SU-DHL-6 (cell line): ENCODE results near the gene PPP1R12C.
"Not testable (repeated sequence)": the region's sequence is repeated elsewhere in the genome, so short reads cannot be mapped to it uniquely, and the experiment has no call there.

Experiments
- EZH2phosphoT487 ChIP-seq: fragments of 200-600 bp; sonication (generic), shearing (Covaris generic); conservative IDR thresholded peaks from 2 replicates; pipeline ENCODE4 v1.6.1; 2018; ENCODE audit warnings: mild to moderate bottlenecking, antibody characterized with exemption, low read length, moderate library complexity, mixed read lengths
- TF ChIP-seq, protein P1 (sequence below): fragments of 200-600 bp; sonication (generic); IDR thresholded peaks from one replicate; pipeline ENCODE4 v1.5.1; 2017; ENCODE audit warnings: antibody characterized with exemption, mild to moderate bottlenecking, low read length, moderate library complexity; ENCODE audit not compliant: insufficient read depth, poor library complexity, severe bottlenecking

GRCh38 chr19:55155784-55156183, 38.3 kb upstream of the PPP1R12C start:
- TF ChIP-seq, protein P1, sequence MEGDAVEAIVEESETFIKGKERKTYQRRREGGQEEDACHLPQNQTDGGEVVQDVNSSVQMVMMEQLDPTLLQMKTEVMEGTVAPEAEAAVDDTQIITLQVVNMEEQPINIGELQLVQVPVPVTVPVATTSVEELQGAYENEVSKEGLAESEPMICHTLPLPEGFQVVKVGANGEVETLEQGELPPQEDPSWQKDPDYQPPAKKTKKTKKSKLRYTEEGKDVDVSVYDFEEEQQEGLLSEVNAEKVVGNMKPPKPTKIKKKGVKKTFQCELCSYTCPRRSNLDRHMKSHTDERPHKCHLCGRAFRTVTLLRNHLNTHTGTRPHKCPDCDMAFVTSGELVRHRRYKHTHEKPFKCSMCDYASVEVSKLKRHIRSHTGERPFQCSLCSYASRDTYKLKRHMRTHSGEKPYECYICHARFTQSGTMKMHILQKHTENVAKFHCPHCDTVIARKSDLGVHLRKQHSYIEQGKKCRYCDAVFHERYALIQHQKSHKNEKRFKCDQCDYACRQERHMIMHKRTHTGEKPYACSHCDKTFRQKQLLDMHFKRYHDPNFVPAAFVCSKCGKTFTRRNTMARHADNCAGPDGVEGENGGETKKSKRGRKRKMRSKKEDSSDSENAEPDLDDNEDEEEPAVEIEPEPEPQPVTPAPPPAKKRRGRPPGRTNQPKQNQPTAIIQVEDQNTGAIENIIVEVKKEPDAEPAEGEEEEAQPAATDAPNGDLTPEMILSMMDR, result not testable (repeated sequence)
- not testable (repeated sequence) for TF ChIP-seq EZH2phosphoT487
